Muscle of arm (tissue), 12 donors: Measurements from ENCODE around the gene BCAS3. TPM values are rescaled to one million over a fixed set of nuclear protein-coding genes. Genes with fewer than 3 reads are reported as not detected.
"Not testable (repeated sequence)": the region's sequence is repeated elsewhere in the genome, so short reads cannot be mapped to it uniquely, and the experiment has no call there.

ENCODE experiments used
- DNase-seq: peaks from one replicate; pipeline ENCODE4 v3.0.0-alpha.2; 2013
- polyA plus RNA-seq, 12 donors: library from polyadenylated mRNA; unstranded; fragments of 120-200 nt; gene quantifications; one replicate each; pipeline ENCODE4 v1.2.1, GENCODE V29; 2013; ENCODE audit not compliant: insufficient read length in 12 of 12

The BCAS3 gene
- polyA plus RNA-seq, 12 donors: 8.1 to 23.8 (median 11.4) TPM; not detected in 1

DNA sequence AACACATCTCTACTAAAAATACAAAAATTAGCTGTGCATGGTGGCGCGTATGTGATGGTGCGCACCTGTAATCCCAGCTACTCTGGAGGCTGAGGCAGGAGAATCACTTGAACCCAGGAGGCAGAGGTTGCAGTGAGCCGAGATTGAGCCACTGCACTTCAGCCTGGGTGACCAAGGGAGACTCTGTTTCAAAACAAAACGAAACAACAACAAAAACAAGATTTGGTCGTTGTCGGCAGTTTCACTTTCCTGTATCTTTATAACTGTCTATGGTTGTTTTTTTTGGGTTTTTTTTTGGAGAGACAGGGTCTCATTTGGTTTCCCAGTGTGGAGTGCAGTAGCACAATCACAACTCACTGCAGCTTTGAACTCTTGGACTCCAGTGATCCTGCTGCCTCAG, 8.9 kb upstream of the BCAS3 start:
- DNase-seq: not testable (repeated sequence)

- no peak for DNase-seq
These were observed 6.2 kb upstream of the BCAS3 start for GRCh38 chr17:60671482-60671881.

DNA sequence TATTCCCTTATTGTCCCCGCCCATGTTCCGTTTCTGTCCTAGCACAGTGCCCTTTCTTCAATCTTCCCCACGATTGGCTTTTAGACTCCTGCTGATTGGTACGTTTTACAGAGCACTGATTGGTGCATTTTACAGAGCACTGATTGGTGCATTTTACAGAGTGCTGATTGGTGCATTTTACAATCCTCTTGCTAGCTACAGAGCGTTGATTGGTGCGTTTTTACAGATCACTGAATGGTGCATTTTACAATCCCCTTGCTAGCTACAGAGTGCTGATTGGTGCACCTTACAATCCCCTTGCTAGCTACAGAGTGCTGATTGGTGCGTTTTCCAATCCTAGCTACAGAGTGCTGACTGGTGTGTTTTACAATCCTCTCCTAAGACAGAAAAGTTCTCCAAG, 3.0 kb upstream of the BCAS3 start:
- not testable (repeated sequence) for DNase-seq

GRCh38 chr17:60675997-60676396, 1.7 kb upstream of the BCAS3 start:
- no peak for DNase-seq

- no peak for DNase-seq
These were observed 818 bp upstream of the BCAS3 start for GRCh38 chr17:60676758-60677307.

GRCh38 chr17:60678118-60678444, 430 bp downstream of the BCAS3 start:
- no peak for DNase-seq

DNA sequence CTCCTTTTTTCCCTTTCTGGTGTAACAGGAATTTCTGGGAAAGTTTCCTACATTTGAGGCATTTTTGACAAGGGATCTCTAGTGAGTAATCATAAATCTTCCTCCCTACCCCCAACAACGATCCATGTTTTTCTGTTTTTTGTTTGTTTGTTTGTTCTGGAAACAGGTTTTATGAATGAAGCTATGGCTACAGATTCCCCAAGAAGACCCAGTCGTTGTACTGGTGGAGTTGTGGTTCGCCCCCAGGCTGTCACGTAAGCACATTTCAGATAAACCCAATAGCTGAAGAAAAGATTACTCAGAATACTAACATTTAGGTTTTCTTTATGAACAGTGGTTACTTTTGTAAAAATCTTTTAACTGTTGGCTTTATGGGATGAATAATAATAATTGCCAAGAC, 1.6 kb downstream of the BCAS3 start:
- DNase-seq: no peak

- DNase-seq: no peak
These were observed 3.1 kb downstream of the BCAS3 start for GRCh38 chr17:60680754-60681153.

DNA sequence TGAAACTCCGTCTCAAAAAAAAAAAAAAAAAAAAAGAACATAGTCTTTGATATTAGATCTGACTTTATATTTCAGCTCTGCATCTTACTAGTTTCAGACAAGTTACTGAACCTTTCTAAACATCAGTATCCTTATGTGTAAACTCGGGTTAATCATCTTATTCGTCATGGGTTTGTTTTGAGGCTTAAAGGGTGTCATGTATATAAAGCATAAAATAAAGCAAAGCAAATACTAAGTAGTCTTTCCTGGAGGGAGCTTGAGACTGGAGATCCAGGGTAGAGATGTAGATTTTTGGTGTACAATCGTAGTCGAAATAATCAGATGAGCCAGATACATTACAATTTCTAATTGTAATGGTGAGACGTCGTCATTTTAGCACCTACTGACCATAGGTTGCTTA, 7.8 kb downstream of the BCAS3 start:
- no peak for DNase-seq

DNA sequence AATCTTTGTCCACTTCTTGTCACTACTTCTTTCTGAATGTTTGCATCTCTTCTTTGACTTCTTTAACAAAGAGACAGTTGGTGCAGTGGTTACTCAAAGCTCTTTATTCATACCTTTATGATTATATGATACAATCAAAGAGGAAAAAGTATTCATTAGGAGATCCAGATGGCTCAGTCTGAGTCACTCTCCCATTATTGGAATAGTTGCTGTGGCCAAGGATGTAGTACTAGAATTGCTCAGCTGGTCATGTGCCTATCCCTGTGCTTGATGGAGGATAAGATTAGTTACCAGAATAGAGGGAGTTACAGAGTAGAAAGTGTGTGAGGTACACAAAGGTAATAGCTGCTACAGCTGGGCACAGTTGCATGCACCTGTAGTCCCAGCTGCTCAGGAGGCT, 18.3 kb downstream of the BCAS3 start:
- DNase-seq: no peak

DNA sequence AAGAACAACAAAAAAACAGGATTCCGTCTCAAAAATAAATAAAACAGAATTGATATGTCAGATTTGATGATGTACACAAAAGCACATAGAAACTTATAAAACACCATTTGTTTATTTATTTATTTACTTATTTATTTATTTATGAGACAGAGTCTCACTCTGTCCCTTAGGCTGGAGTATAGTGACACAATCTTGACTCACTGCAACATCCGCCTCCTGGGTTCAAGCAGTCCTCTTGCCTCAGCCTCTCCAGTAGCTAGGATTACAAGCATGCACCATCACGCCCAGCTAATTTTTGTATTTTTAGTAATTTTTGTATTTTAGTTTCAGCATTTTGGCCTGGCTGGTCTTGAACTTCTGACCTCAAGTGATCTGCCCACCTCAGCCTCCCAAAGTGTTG, 21.4 kb downstream of the BCAS3 start:
- no peak for DNase-seq

- DNase-seq: no peak
These were observed 26.5 kb downstream of the BCAS3 start for GRCh38 chr17:60704170-60704569.

GRCh38 chr17:60712675-60713074, 35.0 kb downstream of the BCAS3 start:
- no peak for DNase-seq

GRCh38 chr17:60713608-60714007, 36.0 kb downstream of the BCAS3 start:
- DNase-seq: no peak

- DNase-seq: no peak
These were observed 39.1 kb downstream of the BCAS3 start for GRCh38 chr17:60716766-60717165.

GRCh38 chr17:60717814-60718213, 40.2 kb downstream of the BCAS3 start:
- DNase-seq: no peak

GRCh38 chr17:60720763-60721531, 43.3 kb downstream of the BCAS3 start:
- peak; percentile 76 for DNase-seq

- DNase-seq: no peak
These were observed 47.0 kb downstream of the BCAS3 start for GRCh38 chr17:60724647-60725046.

GRCh38 chr17:60729854-60730253, 52.2 kb downstream of the BCAS3 start:
- DNase-seq: no peak

DNA sequence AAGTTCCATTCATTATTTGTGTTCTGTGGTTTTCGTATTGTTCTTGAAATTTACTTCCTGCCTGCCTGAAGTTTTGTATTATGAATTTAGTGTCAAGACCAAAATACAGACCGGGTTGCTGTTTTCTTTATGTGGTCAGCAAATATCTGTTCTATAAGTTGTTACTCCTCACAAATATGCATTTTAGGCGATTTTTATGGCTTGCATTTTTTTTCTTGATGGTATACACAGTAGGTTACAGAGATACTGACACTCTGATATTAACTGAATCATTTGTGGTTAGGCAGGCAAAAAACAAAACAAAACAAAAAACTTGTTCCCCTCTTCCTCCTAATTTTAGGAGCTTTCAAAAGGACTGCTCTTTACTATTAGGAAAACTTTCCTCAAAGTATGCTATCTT, 52.6 kb downstream of the BCAS3 start:
- no peak for DNase-seq

DNA sequence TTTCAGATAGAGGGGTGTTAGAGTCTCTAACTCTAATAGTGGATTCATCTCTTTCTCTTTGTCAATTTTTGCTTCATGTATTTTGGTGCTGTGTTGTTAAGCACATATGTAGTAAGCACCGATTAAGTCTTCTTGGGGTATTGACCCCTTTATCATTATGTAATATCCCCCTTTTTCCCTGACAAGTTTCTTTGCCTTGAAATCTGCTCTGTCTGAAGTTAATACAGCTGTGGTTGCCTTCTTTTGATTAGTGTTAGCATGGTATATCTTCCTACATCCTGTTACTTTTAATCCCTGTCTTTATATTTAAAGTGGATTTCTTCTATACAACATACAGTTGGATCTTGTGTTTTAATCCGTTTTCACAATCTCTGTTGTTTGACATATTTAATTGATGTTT, 60.6 kb downstream of the BCAS3 start:
- no peak for DNase-seq

GRCh38 chr17:60740584-60740983, 62.9 kb downstream of the BCAS3 start:
- no peak for DNase-seq

- DNase-seq: no peak
These were observed 63.4 kb downstream of the BCAS3 start for GRCh38 chr17:60741031-60741430.

- DNase-seq: no peak
These were observed 65.6 kb downstream of the BCAS3 start for GRCh38 chr17:60743282-60743681.
